Fibroblast of the conjunctiva (primary cell): Measurements from ENCODE around the gene PRKCB.

Experiments
- DNase-seq: peaks from one replicate; pipeline ENCODE4 v3.0.0-alpha.2; 2010; ENCODE audit warnings: low read depth

PRKCB gene

GRCh38 chr16:23866621-23867020 lies 30.8 kb downstream of the PRKCB start:
- DNase-seq, result no peak

DNA sequence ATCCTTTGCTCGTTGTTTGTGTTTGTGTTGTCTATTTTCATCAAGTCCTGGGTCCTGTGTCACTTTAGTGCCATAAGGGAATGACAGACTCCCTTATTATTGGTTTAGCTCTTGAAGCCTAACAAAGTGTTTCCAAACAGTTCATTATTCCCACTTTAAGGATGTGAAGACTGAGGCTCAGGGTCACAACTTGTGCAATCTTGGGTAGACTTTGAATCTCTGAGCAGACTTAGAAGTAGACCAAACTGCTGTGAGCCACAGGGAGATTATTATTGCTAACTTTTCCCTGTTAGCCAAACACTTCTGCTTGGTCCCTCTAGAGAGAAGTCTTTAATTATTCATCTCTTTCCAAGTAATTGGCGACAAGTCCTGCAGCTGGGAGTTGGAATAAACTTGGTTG lies 31.8 kb downstream of the PRKCB start:
- DNase-seq, result no peak

DNA sequence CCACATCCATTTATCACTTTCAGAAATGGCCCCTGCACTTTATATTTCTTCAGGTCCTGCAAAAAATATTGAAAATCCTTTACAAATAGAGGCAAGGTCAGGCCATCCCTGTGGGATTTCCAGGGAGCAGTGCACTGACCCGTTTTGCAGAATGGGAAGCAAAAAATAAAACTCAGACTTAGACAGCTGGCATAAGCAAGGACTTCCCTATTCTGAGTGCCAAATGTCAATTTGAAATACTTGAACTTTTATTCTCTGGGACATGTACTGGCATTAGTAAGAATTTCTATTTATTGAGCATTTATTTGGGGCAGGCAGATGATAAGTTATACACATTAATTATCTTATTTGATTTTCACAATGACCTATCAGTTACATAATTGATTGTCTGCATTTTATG lies 32.4 kb downstream of the PRKCB start:
- no peak for DNase-seq

- no peak for DNase-seq
Observed at GRCh38 chr16:23869052-23869451, 33.3 kb downstream of the PRKCB start.

DNA sequence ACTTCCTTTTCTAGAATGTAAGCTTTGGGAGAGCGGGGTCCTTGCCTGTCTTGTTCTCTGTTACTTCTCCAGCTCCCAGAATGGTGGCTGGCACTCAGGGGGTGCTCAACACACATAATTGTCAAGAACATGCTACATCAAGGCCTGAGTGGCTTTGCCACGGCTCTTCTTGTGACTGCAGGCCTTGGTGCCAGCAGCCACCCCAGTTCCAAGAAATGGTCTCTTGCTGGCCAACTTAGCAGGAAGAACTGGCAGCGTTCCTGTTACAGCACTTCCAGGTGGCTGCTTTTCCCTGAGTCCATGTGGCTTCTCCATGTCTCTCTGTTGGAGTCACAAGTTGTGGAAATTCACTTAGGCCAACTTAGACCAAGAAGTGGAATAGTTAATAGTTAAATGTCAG lies 36.1 kb downstream of the PRKCB start:
- no peak for DNase-seq

DNA sequence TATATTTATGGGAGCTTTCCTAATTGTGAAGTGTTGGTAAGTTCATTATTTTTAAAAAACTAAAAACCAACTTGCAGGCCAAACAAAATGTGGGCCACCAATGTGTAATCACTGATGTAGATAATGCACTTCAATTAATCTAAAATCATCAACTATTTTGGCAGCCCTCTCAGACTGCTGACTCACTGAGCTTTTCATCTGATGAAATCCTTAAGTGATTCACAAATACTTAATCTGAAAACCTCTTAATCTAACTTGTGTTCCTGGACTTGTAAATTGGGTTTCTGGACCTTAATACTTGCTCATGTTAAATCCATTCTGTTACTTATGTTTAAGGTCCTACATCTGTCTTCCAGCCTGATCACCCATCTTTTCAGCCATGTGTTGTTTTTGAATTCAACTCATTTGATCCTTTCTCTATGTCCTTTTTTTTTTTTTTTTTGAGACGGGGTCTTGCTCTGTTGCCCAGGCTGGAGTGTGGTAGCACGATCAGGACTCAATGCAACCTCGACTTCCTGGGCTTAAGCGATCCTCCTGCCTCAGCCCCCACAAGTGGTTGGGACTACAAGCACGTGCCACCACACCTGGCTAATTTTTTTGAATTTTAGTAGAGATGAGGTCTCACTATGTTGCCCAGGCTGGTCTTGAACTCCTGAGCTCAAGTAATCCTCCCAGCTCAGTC lies 39.0 kb downstream of the PRKCB start:
- no peak for DNase-seq

- DNase-seq, result no peak
Observed at GRCh38 chr16:23876256-23876896, 40.6 kb downstream of the PRKCB start.

GRCh38 chr16:23877107-23878070 lies 41.6 kb downstream of the PRKCB start:
- no peak for DNase-seq

- DNase-seq, result no peak
Observed at GRCh38 chr16:23879735-23880373, 44.1 kb downstream of the PRKCB start.

- DNase-seq, result no peak
Observed at GRCh38 chr16:23889189-23889588, 53.4 kb downstream of the PRKCB start.

DNA sequence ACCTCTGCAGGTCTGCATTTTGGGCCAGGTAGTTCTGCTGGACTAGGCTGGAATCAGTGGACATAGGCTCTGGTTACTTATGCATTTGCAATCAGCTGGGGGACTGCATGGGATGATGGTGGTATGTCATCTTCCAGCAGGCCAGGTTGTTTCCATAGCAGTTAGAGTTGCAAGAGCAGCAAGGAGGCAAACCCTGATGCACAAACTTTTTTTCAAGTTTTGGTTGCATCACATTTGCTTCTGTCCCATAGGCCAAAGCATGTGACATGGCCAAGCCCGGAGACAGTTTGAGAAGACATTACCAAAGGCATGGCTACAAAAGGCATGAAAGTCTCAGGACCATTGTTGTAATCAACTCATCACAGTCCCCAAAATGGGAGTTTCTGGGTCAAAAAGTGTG lies 58.2 kb downstream of the PRKCB start:
- no peak for DNase-seq

- no peak for DNase-seq
Observed at GRCh38 chr16:23895052-23895451, 59.3 kb downstream of the PRKCB start.

DNA sequence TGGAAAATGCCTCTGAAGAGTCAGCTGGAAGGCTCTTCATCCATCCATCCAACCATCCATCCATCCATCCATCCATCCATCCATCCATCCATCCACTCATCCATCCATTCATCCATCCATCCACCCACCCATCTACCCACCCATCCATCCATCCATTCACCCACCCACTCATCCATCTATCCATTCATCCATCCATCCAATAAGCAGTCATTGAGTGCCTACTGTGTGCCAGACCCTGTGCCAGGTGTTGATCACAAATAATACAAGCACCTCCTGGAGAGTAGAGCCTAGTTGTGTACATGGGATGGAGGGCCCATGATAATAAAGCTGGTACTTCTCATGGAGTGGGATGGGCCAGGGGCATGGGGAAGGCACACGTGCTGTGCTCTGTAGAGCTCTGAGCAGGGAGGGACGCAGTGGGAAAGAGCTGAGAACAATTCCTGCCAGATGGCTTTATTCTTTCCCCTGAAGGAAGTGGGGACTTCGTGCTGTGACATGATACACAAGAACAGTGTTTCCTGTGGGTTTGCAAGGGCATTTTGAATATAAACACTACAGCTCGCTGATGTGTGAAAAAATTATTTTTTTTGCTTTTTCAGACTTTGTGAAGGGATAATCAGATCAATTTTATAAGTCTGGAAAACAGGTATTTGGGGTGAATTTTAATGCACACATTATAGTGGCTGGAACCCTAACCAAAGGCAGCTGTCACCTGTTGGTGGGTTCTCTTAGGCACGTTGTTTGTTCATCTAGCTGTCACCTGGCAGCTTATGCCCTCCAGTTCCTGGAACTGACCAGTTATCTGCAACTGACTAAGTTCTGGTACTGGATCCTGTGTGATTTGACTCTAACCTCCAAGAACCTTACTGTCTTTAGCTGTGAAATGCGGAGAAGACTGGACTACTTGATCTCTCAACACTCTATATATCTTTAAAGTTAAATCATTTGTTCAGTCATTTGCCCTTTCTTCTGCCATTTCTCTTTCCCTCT lies 61.3 kb downstream of the PRKCB start:
- no peak for DNase-seq

DNA sequence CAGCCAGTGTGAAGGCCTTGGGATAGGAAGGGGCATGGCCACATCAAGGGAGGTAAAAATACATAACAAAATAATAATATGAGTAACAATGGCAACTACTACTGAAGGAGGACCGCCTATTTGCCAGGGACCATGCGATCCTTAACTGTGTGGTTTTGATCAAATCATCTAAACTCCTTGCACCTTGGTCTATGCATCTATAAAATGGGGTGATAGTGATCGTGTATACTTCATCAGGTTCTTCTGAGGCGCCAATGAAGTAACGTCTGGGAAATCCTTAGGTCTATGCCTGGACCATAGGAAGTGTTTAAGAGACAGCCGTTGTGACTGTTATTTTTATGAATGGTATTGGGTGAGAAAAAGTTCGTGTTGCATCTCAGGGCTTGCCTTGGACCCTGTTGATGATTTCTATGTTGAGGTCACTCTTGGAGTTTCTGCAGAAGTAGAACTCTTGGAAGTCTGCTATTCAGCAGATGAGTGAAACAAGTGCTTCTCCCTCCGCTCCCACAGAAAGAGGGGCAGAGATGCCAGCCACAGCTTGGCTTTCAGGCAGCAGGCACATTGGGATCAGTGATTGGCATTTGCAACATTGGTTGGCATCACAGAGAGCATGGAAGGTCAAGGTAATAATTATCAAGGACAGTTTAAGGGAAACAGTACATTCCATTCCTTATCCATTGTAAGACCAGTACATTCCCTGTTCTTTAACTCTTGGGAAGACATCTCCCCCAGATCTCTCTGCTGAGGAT lies 63.1 kb downstream of the PRKCB start:
- no peak for DNase-seq

DNA sequence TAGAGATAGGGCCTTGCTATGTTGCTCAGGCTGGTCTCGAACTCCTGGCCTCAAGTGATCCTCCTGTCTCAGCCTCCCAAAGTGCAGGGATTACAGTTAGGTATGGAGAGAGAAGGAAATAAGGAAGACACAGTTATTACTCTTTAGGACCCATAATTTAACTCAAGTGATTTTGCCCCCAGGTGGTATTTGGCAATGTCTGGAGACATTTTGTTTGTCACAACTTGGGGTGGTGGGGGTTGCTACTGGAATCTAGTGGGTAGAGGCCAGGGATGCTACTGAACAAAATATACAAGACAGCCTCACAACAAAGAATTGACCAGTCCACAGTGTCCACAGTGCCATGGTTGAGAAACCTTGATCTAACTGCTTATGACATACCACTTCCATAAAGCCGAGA lies 64.1 kb downstream of the PRKCB start:
- no peak for DNase-seq

DNA sequence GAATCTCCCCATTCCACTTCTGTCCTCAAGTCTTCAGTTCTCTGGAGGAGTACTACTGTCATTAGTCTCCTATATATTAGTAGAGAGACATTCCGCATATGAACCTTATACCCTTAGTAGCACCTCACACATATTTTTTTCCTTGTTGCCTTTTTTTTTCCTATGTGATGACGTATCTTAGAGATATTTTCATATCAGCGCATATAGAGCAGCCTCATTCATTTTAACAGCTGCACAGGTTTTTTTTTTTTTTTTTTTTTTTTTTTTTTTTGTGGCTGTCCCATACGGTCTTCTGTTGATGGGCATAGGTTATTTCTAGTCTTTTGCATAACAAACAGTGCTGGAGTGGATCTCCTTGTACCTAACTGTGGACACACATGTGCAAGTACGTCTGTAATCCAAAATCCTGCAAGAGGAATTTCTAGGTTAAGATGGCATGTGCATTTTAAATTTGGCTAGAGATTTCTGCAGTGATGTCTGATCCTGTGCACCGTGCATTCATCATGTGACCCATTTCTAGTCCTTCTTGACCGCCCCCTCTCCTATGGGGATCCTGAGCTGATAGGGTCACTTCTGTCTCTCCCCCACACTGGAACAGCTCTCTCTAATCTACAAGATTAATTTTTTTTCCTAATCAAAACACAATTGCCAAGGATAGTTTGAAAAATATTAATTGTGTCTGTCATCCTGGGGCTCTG lies 64.8 kb downstream of the PRKCB start:
- no peak for DNase-seq

DNA sequence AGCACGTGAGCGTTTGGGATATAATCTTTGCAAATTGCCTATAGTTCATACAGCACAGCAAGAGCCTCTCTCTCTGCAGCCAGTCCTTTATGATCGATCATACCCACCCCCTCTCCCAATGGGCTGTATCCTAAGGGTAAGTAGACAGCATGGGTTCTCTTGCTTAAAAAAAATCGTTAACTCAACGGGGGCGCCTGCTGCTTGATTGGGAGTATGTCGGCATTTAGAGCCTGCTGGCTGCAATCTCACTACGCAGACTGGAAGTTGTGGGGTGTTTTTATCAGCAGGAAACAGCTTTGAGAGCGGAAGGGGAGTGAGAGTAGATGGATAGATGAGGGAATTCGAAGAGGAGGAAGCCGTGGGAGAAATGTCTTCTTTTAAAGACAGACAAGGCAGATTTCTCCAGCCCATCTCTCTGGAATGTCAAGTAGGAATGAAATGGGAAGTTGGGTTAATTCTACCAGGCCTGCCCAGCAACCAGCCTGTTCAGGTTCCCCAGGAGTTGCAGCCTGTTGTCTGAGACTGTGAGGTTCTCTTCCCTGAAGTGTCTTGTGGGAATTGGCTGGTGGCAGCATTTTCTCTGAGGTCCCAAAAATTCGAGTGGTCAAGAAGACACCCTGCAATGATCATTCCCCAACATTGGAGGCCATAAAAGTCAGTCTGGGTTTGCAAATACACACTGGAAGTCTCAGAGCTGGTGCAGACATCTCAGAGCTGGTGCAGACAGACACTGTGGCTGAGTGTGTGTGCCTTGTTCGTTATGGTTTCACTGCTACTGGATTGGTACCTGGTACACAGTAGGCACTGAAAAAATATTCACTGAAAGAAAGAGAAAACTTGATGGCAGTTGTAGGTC lies 65.6 kb downstream of the PRKCB start:
- DNase-seq, result no peak

DNA sequence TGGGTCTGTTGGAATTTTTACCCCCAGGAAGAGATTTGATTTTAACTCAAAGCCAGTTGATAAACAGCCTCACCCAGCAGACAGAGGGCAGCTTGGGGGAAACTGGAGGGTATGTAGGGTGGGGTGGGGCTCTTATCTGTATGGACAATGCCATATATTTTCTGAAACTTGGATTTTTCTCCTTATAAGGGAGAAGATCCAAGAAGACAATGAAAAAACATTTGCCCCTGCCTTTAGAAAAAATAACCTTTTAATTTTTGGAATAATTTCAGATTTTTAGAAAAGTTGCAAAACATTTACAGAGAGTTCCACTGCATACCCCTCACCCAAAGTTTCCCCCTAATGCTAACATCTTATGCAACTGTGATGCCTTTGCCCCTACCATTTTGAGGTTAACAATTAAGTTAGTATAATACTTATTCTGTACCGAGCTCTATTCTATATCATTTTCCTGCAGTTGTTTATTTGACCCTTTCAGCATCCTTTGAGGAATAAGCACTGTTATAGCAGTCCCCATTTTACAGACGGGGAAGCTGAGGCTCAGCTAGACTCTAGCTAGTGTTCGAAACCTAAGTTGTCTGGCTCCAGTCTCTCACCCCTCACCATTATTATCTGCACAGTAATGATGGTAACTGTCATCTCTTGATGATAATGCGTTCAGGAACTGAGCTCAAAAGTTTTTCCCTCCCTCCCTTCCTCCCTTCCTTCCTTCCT lies 66.4 kb downstream of the PRKCB start:
- no peak for DNase-seq
